Adrenal gland (tissue), 5 donors: ENCODE results near the gene TMOD4.

ENCODE experiments used
- POLR2A ChIP-seq, 2 donors: fragments of 450-650 bp; IDR thresholded peaks; one replicate each; pipeline ENCODE4 v1.6.1; 2017; ENCODE audit warnings: antibody characterized with exemption in 2 of 2, mild to moderate bottlenecking in 2 of 2, moderate library complexity in 1 of 2
- TF ChIP-seq, protein P1 (sequence below), 6 experiments: fragments of 450-650 bp in 4 of 6; fragments of 200-600 bp in 2 of 6; sonication (generic) in 1 of 6; IDR thresholded peaks; 1 replicate in 5 of 6; 2 replicates in 1 of 6; pipeline versions ENCODE4 v1.5.1 to v1.8.0; 2016 to 2021; ENCODE audit warnings: antibody characterized with exemption in 6 of 6, mild to moderate bottlenecking in 2 of 6, moderate library complexity in 1 of 6
- donor health status: DM: no; HTN: no; CAD: no.

DNA sequence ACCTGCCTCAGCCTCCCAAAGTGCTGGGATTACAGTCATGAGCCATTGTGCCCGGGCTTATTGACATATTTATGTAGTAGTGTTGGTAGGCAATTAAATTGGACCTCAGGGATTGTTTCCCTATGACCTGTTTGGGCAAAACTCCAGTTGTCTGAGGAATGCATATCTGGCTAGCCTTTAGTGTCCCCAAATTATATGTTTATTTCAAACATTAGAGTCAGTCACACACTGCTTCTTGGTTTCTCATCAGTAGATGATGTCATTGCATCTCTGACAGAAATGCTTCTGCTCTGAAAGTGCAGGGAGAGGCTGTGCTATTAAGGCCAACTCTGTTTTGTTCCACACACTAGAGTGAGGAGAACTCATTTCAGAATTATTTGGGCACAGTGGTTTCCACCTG lies 35.0 kb upstream of the TMOD4 start:
- TF ChIP-seq, protein P1, sequence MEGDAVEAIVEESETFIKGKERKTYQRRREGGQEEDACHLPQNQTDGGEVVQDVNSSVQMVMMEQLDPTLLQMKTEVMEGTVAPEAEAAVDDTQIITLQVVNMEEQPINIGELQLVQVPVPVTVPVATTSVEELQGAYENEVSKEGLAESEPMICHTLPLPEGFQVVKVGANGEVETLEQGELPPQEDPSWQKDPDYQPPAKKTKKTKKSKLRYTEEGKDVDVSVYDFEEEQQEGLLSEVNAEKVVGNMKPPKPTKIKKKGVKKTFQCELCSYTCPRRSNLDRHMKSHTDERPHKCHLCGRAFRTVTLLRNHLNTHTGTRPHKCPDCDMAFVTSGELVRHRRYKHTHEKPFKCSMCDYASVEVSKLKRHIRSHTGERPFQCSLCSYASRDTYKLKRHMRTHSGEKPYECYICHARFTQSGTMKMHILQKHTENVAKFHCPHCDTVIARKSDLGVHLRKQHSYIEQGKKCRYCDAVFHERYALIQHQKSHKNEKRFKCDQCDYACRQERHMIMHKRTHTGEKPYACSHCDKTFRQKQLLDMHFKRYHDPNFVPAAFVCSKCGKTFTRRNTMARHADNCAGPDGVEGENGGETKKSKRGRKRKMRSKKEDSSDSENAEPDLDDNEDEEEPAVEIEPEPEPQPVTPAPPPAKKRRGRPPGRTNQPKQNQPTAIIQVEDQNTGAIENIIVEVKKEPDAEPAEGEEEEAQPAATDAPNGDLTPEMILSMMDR (IDR thresholded peaks at IDR 0.05) = no peak
- no peak for TF ChIP-seq POLR2A (IDR thresholded peaks at IDR 0.05)
